Activated naive CD4-positive, alpha-beta T cell treated with anti-CD3 and anti-CD28 coated beads, Interleukin-2, amount 50 U/mL, for 16 hours (primary cell): ENCODE results near the gene FMO5.
"Not testable (repeated sequence)": the region's sequence is repeated elsewhere in the genome, so short reads cannot be mapped to it uniquely, and the experiment has no call there.

Source experiments
- DNase-seq: peaks from one replicate; pipeline ENCODE4 v3.0.0-alpha.2; 2020

FMO5 gene

DNA sequence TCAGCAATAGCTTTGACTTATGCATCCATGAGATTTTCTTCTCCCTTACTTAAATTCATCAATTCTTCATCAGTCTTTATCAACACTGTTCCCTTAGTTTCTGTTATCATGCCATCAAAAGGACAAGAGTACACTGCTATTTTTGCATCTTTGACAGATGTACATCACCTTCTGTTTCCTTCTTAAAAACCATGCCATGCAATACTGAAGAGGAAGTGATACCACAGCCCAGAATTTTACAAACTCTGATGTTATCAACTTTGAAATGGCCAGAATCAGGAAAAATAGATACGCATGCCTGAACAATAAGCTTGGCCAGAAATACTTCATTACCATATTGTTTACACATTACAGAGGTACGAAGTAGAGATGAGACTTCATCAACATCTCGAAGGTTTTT is 21.1 kb downstream of the FMO5 start:
- no peak for DNase-seq

DNA sequence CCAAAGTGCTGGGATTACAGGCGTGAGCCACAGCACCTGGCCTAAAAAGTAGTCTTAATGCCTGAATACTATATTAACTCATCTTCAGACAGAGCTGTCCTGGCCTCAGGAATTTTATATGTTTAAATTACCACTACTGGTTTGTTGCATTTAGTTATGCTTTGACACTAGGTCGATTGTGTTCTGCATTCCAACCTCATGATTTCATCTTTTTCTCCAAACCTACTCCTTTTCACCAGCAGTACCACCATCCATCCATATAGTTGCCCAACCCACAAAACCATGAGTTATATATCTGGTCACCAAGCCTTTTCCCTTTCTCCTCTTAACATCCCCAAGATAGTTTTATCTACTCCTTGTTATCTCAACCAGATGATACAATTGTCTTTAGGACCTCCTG is 22.6 kb downstream of the FMO5 start:
- DNase-seq: no peak

DNA sequence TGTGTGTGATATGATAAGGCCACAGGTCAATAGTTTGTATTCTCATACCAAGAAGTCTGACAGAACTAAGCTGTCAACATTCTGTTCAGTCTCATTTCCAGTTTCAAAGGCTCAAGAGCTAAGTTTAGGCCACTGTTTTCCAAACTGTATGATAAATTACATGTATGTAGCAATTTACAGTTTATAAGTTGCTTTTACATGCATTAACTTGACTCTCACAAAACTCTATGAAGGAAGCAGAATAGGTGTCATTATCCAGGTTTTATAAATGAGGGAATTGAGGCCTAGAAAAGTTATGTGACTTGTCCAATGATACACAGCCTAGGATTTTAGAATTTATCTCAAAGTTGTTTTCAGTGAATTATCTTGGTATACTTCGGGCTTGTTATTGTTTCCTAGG is 23.4 kb downstream of the FMO5 start:
- DNase-seq: no peak

DNA sequence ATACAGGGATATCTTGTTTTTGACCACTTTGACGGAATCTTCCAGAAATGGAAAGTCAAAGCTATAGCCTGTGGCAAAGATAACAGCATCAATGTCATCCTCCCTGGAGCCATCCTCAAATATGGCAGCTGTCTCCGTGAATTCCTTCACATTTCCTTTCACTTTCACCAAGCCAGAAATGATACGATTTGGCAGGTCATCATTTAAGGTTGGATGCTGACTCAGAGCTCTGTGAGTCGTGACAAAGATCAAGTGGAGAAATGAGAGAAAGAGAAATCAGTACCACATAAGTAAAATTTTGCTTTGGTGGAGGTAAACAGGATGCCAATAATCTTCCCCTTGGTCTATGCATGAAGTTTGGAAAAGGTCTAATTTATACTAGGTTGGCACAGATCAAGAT is 23.9 kb downstream of the FMO5 start:
- DNase-seq: no peak

DNA sequence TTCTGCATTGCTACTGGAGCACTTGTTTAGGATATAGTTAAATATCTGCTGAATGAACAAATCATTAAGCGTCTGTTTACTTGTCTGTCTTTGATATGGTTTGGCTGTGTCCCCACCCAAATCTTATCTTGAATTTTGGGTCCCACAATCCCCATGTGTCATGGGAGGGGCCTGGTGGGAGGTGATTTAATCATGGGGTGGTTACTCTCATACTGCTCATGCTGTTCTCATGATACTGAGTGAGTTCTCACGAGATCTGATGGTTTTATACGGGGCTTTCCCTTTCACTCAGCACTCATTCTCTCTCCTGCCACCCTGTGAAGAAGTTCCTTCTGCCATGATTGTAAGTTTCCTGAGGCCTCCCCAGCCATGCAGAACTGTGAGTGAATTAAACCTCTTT is 27.8 kb downstream of the FMO5 start:
- DNase-seq: not testable (repeated sequence)

DNA sequence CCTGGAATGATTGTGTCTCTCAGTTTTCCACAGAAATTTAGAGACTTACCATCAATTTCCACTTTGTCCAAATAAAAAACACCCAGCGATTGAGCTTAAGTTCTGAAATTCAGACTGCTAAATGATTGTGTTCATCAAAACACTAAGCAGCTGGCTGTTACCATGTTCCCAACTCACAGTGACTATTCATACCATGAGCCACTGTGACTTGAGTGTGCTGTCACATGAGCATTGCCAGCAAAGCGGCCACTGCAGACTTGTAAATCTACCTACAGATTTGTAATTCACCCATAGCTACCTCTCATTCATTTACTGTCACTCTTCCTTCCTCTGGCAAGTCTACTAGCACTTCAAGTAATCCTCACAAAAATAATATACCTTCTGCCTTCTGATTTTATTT is 35.6 kb downstream of the FMO5 start:
- no peak for DNase-seq

DNA sequence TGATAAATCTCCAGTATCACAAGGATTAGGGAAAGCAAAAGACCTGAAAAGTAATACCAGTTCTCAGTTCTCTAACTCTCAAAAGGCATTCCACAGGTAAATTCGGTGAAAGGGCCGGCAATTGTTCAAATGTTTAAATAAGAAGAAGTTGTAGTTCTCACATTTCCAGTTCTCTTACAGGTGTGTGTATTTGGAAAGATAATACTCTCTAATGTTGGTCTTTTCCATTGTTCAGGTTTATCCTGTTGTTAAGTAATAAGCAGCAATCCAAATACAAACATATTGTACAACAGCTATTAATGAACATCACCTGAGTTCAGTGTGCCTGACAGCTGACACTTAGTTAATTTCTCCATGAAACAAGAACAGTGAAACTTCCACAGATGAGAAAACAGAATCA is 39.7 kb downstream of the FMO5 start:
- no peak for DNase-seq

DNA sequence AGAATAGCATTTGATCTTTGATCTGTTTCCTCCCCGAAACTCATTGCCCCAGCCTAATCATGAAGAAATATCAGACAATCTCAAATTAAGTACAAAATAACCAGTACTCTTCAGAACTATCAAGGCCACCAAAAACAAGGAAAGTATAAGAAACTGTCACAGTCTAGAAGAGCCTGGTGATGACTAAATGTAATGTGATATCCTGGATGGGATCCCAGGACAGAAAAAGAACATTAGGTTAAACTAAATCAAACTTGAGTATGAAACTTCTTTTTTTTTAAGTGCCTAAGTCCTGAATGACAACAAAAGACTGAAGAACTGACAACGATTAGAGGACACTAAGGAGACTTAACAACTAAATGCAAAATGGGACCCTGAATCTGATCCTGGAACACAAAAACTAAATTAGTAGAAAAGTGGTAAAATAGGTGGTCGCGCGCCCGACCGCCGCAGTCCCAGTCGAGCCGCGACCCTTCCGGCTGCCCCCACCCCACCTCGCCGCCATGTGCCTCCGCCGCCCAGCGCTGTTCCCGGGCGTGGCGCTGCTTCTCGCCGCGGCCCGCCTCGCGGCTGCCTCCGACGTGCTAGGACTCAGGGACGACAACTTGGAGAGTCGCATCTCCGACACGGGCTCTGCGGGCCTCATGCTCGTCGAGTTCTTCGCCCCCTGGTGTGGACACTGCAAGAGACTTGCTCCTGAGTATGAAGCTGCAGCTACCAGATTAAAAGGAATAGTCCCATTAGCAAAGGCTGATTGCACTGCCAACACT is 47.3 kb downstream of the FMO5 start:
- no peak for DNase-seq

DNA sequence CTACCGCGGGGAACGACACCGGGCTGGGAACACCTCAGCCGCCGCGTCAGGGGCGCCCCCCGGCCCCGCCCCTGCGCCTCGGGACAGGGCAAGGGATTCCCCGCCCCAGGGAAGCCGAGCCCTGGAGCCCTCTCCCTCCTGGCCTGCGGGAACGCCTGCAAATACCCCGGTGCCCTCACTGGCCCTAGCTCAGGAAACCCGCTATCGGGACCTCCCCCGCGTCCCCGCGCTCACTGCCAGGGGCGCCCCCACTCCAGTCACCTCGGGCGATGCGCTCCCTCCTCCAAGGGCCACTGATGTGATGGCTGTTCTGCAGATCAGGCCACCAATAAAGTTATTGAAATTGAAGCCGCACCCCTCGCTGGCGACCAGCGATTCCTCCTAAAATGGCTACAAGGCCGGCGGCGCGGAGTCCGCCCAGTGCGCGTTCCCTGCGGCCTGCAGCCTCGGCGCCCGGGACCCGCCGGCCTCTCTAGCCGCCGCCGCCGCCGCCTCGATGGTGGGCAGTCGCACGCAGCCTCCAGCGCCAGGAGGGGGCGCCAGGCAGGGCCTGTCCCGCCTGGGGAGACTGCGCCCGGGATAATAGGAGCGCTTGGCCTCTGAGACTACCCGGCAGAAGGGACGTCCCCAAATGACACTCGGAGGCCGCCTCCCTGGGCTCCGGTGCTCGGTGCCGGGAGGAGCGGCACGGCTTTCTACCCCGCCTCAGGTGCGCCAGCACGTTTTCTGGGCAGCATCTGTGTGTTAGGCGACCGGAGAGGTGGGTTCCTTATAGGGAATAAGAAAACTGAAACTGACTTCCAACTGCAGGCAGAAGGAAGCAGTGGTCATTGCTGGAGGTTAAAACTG is 52.7 kb downstream of the FMO5 start, which contains the start of gene PRKAB2:
TSS of gene PRKAB2 (minus strand) at position 303 of the 849 bp plus-strand sequence. CDS start 326 bp downstream, outside the sequence.
- DNase-seq: peak; percentile 89

DNA sequence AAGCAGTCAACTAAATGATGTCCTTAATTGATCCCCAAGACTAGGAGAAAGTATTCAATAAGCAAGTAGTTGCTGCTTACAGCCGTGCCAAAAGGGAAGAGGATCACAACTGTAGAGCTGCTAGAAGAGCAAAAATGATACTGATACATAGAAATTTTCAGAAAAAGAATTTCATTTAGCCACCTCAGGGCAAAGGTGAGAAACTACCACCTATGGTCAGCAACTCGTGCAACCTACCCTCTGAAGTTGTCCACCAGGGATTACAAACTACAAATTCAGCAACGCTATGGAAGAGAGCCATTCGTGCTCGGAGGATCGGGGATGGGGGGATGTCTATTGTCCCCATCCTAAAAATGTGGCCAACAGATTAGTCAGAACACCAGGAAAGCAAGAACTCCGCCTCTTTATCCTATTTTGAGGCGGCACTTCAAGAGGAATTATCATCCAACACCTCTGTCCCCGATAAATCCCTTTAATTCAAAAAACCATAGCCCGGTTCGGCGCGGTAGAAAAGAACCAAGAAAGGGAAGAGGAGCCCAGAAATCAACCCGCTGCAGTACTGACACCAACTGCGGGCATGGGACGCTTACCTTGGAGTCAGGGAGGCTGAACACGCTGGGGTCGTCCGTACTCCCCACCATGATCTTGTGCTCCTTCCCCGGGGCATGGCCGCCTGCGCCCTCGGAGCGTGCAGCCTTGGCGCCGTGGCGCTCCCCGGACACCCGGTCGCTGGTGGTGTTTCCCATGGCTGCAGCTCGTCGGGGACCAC is 53.6 kb downstream of the FMO5 start:
- no peak for DNase-seq

DNA sequence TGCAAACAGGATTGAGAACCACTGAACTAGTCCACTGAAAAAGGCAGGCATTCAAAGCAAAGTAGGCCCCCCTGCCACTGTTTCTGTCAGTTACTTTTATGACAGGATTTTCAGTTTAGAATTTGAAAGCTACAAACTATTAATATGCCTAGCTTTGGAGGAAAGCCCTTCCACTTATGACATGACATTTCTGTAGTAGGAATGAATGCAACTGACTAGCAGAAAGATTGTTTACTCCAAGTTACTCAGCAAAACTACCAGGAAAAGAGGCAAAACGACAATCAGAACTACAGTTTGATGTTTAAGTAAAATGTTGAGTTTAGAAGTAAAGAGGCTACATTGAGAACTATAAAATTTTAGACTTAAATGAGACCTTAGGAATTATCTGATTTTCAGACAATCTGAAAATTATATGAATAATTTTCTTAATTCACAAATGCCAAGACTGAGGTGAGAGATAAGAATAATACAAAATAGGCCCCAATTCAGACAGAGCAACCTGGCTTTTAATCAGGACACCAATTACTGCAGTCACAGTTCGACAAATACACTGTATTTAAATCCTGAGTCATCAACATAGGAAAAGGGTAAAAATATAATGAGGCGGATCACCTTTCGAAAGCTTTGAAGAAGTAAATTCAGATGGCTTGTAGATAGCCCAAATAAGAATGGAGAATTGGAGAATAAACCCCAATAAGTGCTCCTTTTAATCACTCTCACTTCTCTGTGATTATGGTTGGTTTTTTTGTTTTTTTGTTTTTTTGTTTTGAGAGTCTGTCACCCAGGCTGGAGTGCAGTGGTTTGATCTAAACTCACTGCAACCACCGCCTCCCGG is 55.1 kb downstream of the FMO5 start:
- no peak for DNase-seq

DNA sequence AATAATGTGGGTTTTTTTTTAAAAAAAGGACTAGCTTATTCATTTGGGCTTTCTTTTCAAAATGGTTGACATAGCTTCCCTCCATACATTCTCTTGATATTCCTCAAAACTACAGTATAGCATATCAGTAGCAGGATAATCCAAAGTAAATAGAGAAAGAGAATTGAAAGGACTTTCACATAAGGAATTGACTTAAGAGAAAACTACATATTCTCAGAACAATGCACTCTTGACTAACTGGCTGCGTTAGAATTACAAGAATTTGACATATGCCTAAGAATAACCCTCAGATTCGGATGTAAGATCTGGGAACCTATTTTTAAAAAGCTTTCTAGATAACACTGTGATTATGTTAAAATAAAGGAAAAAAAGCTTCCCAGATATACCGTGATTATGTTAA is 56.0 kb downstream of the FMO5 start:
- DNase-seq: no peak

DNA sequence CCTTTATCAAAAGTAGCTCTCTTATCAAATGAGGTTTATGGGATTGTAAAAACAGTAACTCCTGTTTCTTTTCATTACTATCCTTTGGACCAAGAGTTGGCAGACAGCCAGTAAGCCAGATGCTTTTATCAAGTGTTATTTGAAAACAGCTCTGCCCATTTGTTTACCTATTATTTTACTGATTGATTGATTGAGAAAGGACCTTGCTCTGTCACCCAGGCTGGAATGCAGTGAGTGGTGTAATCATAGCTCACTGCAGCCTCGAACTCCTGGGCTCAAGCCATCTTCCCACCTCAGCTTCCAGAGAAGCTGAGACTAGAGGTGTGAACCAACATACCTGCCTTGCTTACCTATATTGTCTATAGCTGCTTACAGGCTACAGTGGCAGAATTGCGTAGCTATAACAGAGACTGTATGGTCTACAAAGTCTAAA is 56.5 kb downstream of the FMO5 start:
- DNase-seq: no peak

DNA sequence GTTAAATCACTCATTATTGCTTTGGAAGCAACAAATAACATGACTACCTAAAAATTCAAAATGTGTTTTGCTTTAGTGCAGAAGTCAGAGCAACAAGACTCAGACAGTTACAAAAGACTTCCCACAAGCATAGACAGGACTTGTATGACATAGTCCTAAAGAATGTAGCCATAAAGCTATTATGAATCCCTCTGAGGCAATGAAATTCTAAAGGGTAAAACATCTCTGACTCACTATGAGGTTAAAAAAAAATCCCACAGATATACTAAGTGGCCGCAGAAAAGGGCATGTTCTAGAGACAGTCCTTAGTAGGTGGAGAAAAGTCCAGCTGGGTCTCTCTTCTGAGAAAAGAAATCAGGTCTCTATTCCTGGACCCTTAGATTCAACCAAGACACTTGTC is 57.8 kb downstream of the FMO5 start:
- DNase-seq: no peak

DNA sequence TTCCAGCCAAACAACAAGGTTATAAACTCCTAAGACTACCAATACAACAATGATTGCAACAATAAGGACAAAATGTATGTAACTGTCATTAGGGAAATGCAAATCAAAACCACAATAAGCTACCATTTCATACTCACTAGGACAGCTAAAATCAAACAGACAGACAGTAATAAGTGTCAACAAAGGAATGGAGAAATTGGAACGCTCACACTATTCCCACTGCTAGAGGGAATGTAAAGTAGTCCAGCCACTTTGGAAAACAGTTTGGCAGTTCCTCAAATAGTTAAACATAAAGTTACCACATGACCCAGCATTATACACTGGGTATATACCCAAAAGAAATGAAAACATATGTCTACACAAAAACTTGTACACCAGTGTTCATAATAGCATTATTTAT is 62.1 kb downstream of the FMO5 start:
- no peak for DNase-seq

DNA sequence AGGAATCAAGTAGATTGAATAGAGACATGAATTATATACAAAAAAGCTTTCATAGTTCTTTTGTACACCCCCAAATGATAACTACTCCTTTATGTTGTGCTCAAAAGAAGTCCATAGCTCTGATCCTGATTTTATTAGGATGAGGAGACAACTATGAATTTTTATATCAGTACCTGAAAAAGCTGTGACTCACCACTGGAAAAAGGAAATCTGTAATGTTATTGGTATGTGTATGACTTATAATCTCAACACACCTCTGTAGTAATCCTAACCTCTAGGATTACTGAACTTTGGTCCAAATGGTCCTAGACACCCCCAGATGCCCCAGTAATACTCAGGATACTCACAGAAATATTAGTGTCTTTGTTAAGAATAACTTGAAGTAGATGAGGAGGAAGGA is 63.0 kb downstream of the FMO5 start:
- no peak for DNase-seq

DNA sequence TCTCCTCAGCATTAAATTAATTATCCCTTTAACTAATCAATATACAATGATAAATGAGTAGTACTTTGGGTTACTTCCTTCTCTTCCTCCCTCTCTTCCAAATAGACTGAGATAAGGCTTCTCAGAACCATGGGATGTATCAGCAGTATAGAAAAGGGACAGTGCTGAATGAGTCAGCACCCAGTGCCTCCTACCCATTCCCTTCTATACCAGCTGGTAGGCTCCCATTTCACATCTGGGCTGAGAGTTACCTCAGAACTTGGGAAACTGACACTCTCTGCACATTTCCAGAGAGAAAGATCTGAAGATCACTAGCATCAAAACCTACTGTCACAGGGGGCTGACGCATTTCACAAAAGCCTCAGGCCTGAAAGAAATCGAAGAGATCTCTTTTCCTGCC is 68.0 kb downstream of the FMO5 start:
- not testable (repeated sequence) for DNase-seq

DNA sequence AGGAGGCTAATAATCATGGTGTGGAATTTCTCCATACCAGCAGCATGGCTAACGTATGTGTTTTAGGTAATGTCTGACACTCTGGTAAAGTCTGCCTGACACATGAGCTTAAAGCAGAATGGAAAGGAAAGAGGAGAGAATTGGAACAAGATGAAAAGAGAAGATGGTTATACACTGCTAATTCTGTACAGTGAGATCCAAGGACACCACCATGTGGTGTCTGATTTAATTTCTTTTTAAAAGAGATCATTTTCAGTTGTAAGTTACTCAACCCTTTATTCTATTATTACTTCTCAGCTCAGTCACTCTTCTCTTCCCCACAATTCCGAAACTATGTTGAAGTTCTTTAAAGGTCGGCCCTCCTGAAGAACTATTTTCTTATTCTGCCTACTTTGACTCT is 68.5 kb downstream of the FMO5 start:
- DNase-seq: no peak

DNA sequence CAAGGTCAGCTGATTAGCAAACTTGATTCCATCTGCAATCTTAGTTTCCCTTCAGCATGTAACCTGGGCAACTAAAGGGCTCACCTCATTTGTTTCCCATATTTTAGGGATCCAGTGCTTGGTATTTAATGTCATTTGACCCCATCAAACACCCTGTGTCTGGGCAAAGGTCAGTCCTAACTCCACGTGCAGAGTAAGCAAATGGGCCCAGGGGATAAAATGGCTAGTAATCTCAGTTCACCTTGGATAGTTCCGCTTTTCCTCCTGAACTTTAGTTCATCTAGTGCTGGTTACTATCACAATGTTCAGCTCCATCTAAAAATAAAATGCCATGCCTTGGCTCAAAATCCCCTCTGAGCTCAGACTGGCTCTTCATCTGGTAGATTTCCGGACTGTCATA is 72.4 kb downstream of the FMO5 start:
- DNase-seq: no peak

DNA sequence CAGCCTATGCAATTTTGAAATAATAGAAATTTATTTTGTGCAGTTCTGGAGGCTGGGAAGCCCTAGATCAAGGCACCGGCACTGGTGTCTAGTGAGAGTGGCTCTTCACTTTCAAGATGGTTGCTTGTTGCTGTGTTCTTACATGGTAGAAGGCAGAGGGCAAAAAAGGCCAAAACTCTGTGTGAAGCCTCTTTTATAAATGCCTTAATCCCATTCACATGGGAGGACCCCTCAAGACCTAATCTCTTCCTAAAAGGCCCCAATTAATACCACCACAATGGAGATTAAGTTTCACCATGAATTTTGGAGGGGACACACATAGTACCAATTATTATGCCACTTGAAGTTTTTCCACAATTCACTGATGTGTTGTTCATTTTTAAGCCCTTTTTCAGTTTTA is 73.9 kb downstream of the FMO5 start:
- no peak for DNase-seq

DNA sequence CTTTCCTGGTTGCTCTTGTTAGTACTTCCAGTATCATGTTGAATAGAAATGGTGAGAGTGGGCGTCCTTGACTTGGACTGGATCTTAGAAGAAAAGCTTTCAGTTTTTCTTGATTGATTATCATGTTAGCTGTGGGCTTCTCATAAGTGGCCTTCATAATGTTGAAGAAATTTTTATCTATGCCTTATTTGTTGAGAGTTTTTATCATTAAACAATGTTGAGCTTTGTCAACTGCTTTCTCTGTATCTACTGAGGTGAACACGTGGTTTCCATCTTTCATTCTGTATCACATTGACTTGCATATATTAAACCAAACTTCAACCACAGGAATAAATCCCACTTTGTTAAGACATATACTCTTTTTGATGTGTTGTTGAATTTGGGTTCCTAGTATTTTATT is 82.3 kb downstream of the FMO5 start:
- DNase-seq: no peak
